MCF 10A (cell line): ENCODE measurements around the gene PIK3R5. TPM values are rescaled to one million over a fixed set of nuclear protein-coding genes. Genes with fewer than 3 reads are reported as not detected.

Experiments used
- Bru-seq: library from RNA; stranded (reverse); fragments of 400-500 nt; gene quantifications from one replicate; lab custom pipeline; 2021; lab: Mats Ljungman, UMichigan
- BruChase-seq, 2 experiments: library from RNA; stranded (reverse); fragments of 400-500 nt; gene quantifications; one replicate each; lab custom pipeline; 2021; lab: Mats Ljungman, UMichigan
- BruUV-seq: library from RNA; stranded (reverse); fragments of 400-500 nt; replicated peaks from 2 replicates; lab custom pipeline; 2021; lab: Mats Ljungman, UMichigan
- CTCF ChIA-PET: fragments of 300-600 bp; sonication (Branson Sonifier 250); formaldehyde crosslinking; extraction: SDS; loops from one replicate; lab custom pipeline; 2021; ENCODE audit warnings: antibody characterized with exemption, inconsistent platforms; lab: Yijun Ruan, JAX
- POLR2A ChIA-PET: fragments of 300-600, 350-650 bp; sonication (Branson Sonifier 250); formaldehyde crosslinking; extraction: SDS; loops from one replicate; lab custom pipeline; 2020; ENCODE audit warnings: antibody characterized with exemption, inconsistent platforms; lab: Yijun Ruan, JAX
- DNase-seq: peaks from one replicate; pipeline ENCODE4 v3.0.0-alpha.2; 2018; ENCODE audit not compliant: unreplicated experiment
- H3K27ac Mint-ChIP-seq: one replicate; pipeline ENCODE4 v1.8.0; 2022; ENCODE audit warnings: mild to moderate bottlenecking, low read depth, mixed read lengths; ENCODE audit not compliant: unreplicated experiment
- H3K27me3 Mint-ChIP-seq: one replicate; pipeline ENCODE4 v1.8.0; 2022; ENCODE audit warnings: mixed read lengths; ENCODE audit not compliant: insufficient read depth, unreplicated experiment
- H3K36me3 Mint-ChIP-seq: one replicate; pipeline ENCODE4 v1.8.0; 2022; ENCODE audit warnings: mild to moderate bottlenecking, moderate library complexity, mixed read lengths; ENCODE audit not compliant: insufficient read depth, unreplicated experiment
- H3K4me1 Mint-ChIP-seq: one replicate; pipeline ENCODE4 v1.8.0; 2022; ENCODE audit warnings: mixed read lengths; ENCODE audit not compliant: insufficient read depth, unreplicated experiment
- H3K4me3 Mint-ChIP-seq: one replicate; pipeline ENCODE4 v1.8.0; 2022; ENCODE audit warnings: mild to moderate bottlenecking, moderate library complexity, mixed read lengths; ENCODE audit not compliant: unreplicated experiment
- H3K9me3 Mint-ChIP-seq: one replicate; pipeline ENCODE4 v1.8.0; 2022; ENCODE audit warnings: mixed read lengths; ENCODE audit not compliant: unreplicated experiment
- intact Hi-C: fragments of 100-400 bp; cut with micrococcal nuclease; formaldehyde crosslinking; loops from 2 replicates; pipeline ENCODE4 v1.14.1; 2022
- long read RNA-seq: library from polyadenylated mRNA; stranded (forward); transcript quantifications from one replicate; pipeline ENCODE4 v2.0.0, GENCODE V29; 2022
- total RNA-seq: library from RNA; stranded (reverse); gene quantifications from 2 replicates; pipeline ENCODE4 v1.2.3, GENCODE V29; 2022
- TF ChIP-seq, protein P1 (sequence below): fragments of 200-600 bp; IDR thresholded peaks from one replicate; pipeline ENCODE4 v1.8.0; 2022; ENCODE audit warnings: antibody characterized with exemption, mild to moderate bottlenecking; ENCODE audit not compliant: unreplicated experiment

Gene PIK3R5, protein sequence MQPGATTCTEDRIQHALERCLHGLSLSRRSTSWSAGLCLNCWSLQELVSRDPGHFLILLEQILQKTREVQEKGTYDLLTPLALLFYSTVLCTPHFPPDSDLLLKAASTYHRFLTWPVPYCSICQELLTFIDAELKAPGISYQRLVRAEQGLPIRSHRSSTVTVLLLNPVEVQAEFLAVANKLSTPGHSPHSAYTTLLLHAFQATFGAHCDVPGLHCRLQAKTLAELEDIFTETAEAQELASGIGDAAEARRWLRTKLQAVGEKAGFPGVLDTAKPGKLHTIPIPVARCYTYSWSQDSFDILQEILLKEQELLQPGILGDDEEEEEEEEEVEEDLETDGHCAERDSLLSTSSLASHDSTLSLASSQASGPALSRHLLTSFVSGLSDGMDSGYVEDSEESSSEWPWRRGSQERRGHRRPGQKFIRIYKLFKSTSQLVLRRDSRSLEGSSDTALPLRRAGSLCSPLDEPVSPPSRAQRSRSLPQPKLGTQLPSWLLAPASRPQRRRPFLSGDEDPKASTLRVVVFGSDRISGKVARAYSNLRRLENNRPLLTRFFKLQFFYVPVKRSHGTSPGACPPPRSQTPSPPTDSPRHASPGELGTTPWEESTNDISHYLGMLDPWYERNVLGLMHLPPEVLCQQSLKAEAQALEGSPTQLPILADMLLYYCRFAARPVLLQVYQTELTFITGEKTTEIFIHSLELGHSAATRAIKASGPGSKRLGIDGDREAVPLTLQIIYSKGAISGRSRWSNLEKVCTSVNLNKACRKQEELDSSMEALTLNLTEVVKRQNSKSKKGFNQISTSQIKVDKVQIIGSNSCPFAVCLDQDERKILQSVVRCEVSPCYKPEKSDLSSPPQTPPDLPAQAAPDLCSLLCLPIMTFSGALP
- total RNA-seq (not detected in 2 replicates), Bru-seq, nascent RNA (percentile 1 among the genes with signal in this experiment), BruChase-seq, experiment 1, labeled RNA remaining after a 6-hour chase (percentile 1 among the genes with signal in this experiment), BruChase-seq, experiment 2, labeled RNA remaining after a 2-hour chase (not detected)
- long read RNA-seq, result 0 reads

GRCh38 chr17:8965394-8966168 is at the start of gene PIK3R5:
TSS of gene PIK3R5 (minus strand) at chr17:8965707. CDS start at chr17:8911494, 54,213 bp downstream.
- H3K36me3 Mint-ChIP-seq, result no peaks in the 10 kb centered on the region
- DNase-seq, result no peak
- peaks cover 21% of the 10 kb centered on the region for H3K27me3 Mint-ChIP-seq
- BruUV-seq, result no TSS peak
- intact Hi-C loops, result no loop called here
- TF ChIP-seq, protein P1, sequence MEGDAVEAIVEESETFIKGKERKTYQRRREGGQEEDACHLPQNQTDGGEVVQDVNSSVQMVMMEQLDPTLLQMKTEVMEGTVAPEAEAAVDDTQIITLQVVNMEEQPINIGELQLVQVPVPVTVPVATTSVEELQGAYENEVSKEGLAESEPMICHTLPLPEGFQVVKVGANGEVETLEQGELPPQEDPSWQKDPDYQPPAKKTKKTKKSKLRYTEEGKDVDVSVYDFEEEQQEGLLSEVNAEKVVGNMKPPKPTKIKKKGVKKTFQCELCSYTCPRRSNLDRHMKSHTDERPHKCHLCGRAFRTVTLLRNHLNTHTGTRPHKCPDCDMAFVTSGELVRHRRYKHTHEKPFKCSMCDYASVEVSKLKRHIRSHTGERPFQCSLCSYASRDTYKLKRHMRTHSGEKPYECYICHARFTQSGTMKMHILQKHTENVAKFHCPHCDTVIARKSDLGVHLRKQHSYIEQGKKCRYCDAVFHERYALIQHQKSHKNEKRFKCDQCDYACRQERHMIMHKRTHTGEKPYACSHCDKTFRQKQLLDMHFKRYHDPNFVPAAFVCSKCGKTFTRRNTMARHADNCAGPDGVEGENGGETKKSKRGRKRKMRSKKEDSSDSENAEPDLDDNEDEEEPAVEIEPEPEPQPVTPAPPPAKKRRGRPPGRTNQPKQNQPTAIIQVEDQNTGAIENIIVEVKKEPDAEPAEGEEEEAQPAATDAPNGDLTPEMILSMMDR, result no peak
- peaks cover 19% of the 10 kb centered on the region for H3K9me3 Mint-ChIP-seq
- POLR2A ChIA-PET, result no interaction called here
- H3K27ac Mint-ChIP-seq, result no peak within 1 kb of the TSS
- peaks cover 5% of the 10 kb centered on the region for H3K4me1 Mint-ChIP-seq
- CTCF ChIA-PET, result no interaction called here
- H3K4me3 Mint-ChIP-seq, result no peak within 1 kb of the TSS

DNA sequence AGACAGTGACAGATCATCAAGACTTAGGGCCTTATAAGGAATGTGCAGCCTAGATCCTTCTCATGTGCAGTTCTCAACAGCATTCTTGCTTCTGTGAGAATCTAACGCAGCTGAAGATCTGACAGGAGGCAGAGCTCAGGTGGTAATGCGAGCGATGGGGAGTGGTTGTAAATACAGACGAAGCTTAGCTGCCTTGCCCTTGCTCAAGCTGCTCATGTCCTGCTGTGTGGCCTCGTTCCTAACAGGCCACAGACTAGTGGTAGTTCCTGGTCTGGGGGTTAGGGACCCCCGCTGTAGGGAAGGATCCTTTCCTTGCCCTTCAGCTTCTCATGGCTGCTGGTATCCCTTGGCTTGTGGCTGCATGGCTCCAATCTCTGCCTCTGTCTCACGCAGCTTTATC is 45.5 kb upstream of the PIK3R5 start:
- ChIA-PET POLR2A (no interaction called here), CTCF (interaction anchor here (0.7 to 1.1 kb wide), 3 partner anchors 8 to 278 kb away, joined by 3 to 4 read pairs (median 3); no protein-coding TSS in a partner anchor)
- Mint-ChIP-seq H3K27ac (no peak overlapping the region), H3K9me3 (peaks cover 12% of the 10 kb centered on the region), H3K27me3 (peaks cover 8% of the 10 kb centered on the region), H3K4me1 (no peaks in the 10 kb centered on the region), H3K36me3 (no peaks in the 10 kb centered on the region), H3K4me3 (no peak overlapping the region)
- TF ChIP-seq, protein P1, result no peak
- intact Hi-C loops, result no loop called here
- DNase-seq, result no peak
- BruUV-seq, result no TSS peak

GRCh38 chr17:9009737-9010136 is 44.2 kb upstream of the PIK3R5 start:
- DNase-seq, result peak; percentile 54
- no peaks in the 10 kb centered on the region for H3K4me1 Mint-ChIP-seq
- H3K27ac Mint-ChIP-seq, result no peak overlapping the region
- H3K36me3 Mint-ChIP-seq, result no peaks in the 10 kb centered on the region
- ChIA-PET CTCF (interaction anchor here (1.3 kb wide), 1 partner anchor 20 kb away, joined by 3 read pairs; no protein-coding TSS in a partner anchor), POLR2A (interaction anchor here (0.8 kb wide), 1 partner anchor 9 kb away, joined by 3 read pairs; no protein-coding TSS in a partner anchor)
- peaks cover 12% of the 10 kb centered on the region for H3K9me3 Mint-ChIP-seq
- H3K4me3 Mint-ChIP-seq, result no peak overlapping the region
- no TSS peak for BruUV-seq
- TF ChIP-seq, protein P1, result no peak
- peaks cover 8% of the 10 kb centered on the region for H3K27me3 Mint-ChIP-seq
- intact Hi-C loops, result no loop called here
